Mucosa of descending colon (tissue), 3 donors: ENCODE measurements around the gene DYRK1A. TPM values are rescaled to one million over a fixed set of nuclear protein-coding genes. Genes with fewer than 3 reads are reported as not detected.
"Not testable (repeated sequence)": the region's sequence is repeated elsewhere in the genome, so short reads cannot be mapped to it uniquely, and the experiment has no call there.

Experiments used
- ATAC-seq: fragments of 200-7000 bp; cut with Tn5 transposase; one replicate; pipeline ENCODE4 v1.9.1; 2020; ENCODE audit warnings: mild to moderate bottlenecking, moderate library complexity
- DNase-seq, 3 donors: peaks; one replicate each; pipeline ENCODE4 v3.0.0-alpha.2; 2020
- H3K36me3 ChIP-seq: fragments of 200-600 bp; one replicate; pipeline ENCODE4 v1.8.0; 2021; ENCODE audit warnings: low read depth, mild to moderate bottlenecking
- H3K4me1 ChIP-seq: fragments of 200-600 bp; one replicate; pipeline ENCODE4 v1.8.0; 2021; ENCODE audit warnings: low read depth, mild to moderate bottlenecking
- H3K4me3 ChIP-seq: fragments of 200-600 bp; one replicate; pipeline ENCODE4 v1.8.0; 2021; ENCODE audit warnings: mild to moderate bottlenecking
- H3K9me3 ChIP-seq: fragments of 200-600 bp; one replicate; pipeline ENCODE4 v1.8.0; 2021; ENCODE audit warnings: mild to moderate bottlenecking
- intact Hi-C, 2 donors: fragments of 100-400 bp; cut with DNase I in 1 of 2; cut with micrococcal nuclease in 1 of 2; formaldehyde crosslinking; loops; one replicate each; pipeline versions ENCODE4 v1.11.0 to v1.11.1; 2022; cut with DNase I, micrococcal nuclease
- long read RNA-seq, 2 donors: library from polyadenylated mRNA; unstranded; transcript quantifications; one replicate each; pipeline ENCODE4 v2.0.0, GENCODE V29; 2019 to 2021
- total RNA-seq, 3 donors: library from RNA; stranded (reverse); fragmentation: NEBNext Ultra II Directional in 2 of 3; extraction: Animal tissue kit (Norgen Biotek cat#: 25700) in 2 of 3; gene quantifications; one replicate each; pipeline versions ENCODE4 v1.2.1 to v1.2.4, GENCODE V29; 2021 to 2023
- TF ChIP-seq, protein P1 (sequence below): fragments of 200-600 bp; IDR thresholded peaks from one replicate; pipeline ENCODE4 v1.8.0; 2022; ENCODE audit warnings: antibody characterized with exemption, mild to moderate bottlenecking
- donor health status: DM: no; HTN: no; CAD: no; lungs with moderate emphysema.
- donor health status: DM: no; HTN: no; CAD: no.
- donor health status: DM: no; HTN: yes; CAD: no.

The DYRK1A gene
- 10 to 100 TPM; 61.2 to 76.5 (median 72.7) TPM for total RNA-seq
- long read RNA-seq, donor 1, partial matches to known transcripts, result 2 of 8 reads
- long read RNA-seq, donor 1, other reads (novel, unspliced or antisense), result 5 of 8 reads
- long read RNA-seq, donor 2, partial matches to known transcripts, result 0 of 2 reads
- long read RNA-seq, donor 2, other reads (novel, unspliced or antisense), result 2 of 2 reads

DNA sequence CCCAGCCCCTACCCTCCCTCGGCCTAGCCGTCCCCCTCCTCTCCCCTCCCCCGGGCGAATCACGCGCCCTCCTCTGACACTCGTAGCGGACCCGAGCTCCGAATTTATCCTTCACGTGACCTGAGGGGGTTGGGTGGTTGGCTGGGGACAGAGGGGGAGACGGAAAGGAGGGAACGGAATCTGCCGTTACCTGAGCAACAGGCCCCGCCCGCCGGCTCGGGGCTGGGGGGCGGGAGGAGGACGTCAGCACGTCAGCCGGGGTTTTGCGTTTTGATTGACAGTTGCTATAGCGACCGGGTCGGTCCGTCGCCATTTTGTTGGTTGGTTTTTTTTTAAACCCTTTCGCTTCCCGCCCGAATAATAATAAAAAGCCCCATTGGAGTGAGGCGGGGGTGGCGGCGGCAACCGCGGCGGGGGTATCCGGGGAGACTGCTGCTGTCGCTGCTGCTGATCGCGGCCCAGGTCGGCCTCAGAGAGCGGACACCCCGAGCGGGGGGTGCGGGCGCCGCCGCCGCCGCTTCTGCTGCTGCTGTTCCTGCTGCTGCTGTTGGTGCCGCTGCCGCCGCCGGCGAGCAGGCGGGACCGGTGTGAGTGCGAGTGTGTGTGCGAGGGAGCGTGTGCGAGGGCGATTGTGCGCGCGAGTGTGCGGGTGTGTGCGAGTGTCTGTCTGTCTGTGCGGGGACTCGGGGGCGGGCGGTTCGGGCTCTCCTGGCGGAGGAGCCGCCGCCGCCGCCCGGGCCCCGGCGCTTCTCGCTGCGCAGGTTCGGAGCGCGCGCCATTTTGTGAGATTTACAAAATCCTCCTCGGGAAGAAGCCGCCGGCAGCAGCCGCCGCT is at the start of gene DYRK1A:
Gene DYRK1A, plus strand, starts transcription at position 292 of the 835 bp plus-strand sequence. CDS start 53,602 bp downstream, outside the sequence.
- ATAC-seq (peak; percentile 92), DNase-seq (peak; percentile 98)
- H3K9me3 ChIP-seq, result no peaks in the 10 kb centered on the region
- peaks cover 30% of the 10 kb centered on the region for H3K4me1 ChIP-seq
- no peaks in the 10 kb centered on the region for H3K36me3 ChIP-seq
- TF ChIP-seq, protein P1, sequence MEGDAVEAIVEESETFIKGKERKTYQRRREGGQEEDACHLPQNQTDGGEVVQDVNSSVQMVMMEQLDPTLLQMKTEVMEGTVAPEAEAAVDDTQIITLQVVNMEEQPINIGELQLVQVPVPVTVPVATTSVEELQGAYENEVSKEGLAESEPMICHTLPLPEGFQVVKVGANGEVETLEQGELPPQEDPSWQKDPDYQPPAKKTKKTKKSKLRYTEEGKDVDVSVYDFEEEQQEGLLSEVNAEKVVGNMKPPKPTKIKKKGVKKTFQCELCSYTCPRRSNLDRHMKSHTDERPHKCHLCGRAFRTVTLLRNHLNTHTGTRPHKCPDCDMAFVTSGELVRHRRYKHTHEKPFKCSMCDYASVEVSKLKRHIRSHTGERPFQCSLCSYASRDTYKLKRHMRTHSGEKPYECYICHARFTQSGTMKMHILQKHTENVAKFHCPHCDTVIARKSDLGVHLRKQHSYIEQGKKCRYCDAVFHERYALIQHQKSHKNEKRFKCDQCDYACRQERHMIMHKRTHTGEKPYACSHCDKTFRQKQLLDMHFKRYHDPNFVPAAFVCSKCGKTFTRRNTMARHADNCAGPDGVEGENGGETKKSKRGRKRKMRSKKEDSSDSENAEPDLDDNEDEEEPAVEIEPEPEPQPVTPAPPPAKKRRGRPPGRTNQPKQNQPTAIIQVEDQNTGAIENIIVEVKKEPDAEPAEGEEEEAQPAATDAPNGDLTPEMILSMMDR, result no peak
- peak within 1 kb of the TSS; percentile 98 for H3K4me3 ChIP-seq
- intact Hi-C loops, result loop anchor here in 1 of 2 donors (5.0 kb wide), 1 partner anchor 99 kb away; the partner anchor contains the start of gene VPS26C

DNA sequence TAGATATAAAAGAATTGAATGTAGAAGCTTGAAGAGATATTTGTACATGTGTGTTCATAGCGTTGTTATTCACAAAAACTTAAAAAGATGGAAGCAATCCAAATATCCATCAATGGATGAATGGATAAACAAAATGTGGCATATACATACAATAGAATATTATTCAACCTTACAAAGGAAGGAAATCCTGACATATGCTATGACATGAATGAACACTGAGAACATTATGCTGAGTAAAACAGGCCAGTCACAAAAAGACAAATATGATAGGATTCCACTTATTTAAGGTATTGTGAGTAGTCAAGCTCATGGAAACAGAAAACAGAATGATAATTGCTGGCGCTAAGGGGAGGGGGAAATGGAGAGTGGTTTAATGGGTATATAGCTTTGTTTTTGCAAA is 47.0 kb upstream of the DYRK1A start:
- ATAC-seq (no peak), DNase-seq (no peak)
- TF ChIP-seq, protein P1, result no peak
- H3K4me1 ChIP-seq, result no peaks in the 10 kb centered on the region
- H3K4me3 ChIP-seq, result no peak overlapping the region
- peaks cover 11% of the 10 kb centered on the region for H3K9me3 ChIP-seq
- H3K36me3 ChIP-seq, result no peaks in the 10 kb centered on the region
- intact Hi-C loops, result no loop called here

DNA sequence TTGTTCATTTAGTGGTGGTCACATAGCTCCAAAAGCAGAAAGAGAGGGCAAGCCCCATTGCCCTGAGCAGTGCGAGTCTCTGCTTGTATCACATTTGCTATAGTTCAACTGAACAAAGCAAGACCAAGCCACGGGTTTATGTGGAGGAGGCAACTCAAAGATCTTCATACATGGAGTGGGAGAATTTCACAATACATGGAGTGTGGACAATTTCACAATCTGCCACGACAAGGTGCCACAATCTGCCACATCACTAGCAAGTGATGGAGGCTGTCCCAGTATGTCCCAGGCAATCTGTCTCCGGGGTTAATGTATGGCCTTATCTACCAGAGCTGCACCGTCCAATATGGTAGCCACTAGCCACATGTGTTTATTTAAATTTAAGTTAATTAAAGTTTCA is 44.5 kb upstream of the DYRK1A start:
- H3K4me1 ChIP-seq, result no peaks in the 10 kb centered on the region
- ATAC-seq, result no peak
- DNase-seq, result no peak
- peaks cover 6% of the 10 kb centered on the region for H3K9me3 ChIP-seq
- H3K4me3 ChIP-seq, result no peak overlapping the region
- no peaks in the 10 kb centered on the region for H3K36me3 ChIP-seq
- intact Hi-C loops, result no loop called here
- TF ChIP-seq, protein P1, result no peak

GRCh38 chr21:37324558-37324957 is 42.0 kb upstream of the DYRK1A start:
- DNase-seq, result no peak
- Histone ChIP-seq H3K9me3 (no peaks in the 10 kb centered on the region), H3K4me1 (no peaks in the 10 kb centered on the region), H3K36me3 (no peaks in the 10 kb centered on the region), H3K4me3 (no peak overlapping the region)
- intact Hi-C loops, result no loop called here
- TF ChIP-seq, protein P1, result no peak
- no peak for ATAC-seq

- DNase-seq, intact Hi-C loops, ATAC-seq: not testable (repeated sequence)
Observed at GRCh38 chr21:37328147-37328546, 38.4 kb upstream of the DYRK1A start.

GRCh38 chr21:37331411-37331810 is 35.2 kb upstream of the DYRK1A start:
- no peak overlapping the region for H3K4me3 ChIP-seq
- H3K36me3 ChIP-seq, result no peaks in the 10 kb centered on the region
- DNase-seq (no peak), ATAC-seq (no peak)
- TF ChIP-seq, protein P1, result no peak
- H3K4me1 ChIP-seq, result no peaks in the 10 kb centered on the region
- no peaks in the 10 kb centered on the region for H3K9me3 ChIP-seq
- intact Hi-C loops, result no loop called here

More at GRCh38 chr21:37328147-37328546, 38.4 kb upstream of the DYRK1A start:
- not testable (repeated sequence) for H3K36me3 ChIP-seq, H3K9me3 ChIP-seq, H3K4me1 ChIP-seq, H3K4me3 ChIP-seq
